WTC11 (cell line): ENCODE results near the gene SLC25A22. TPM values are rescaled to one million over a fixed set of nuclear protein-coding genes. Genes with fewer than 3 reads are reported as not detected.

Experiments used
- ELF4 ChIP-seq: sonication (generic); formaldehyde crosslinking; IDR thresholded peaks from 2 replicates; pipeline ENCODE4 v1.8.1; 2022; ENCODE audit warnings: low read depth, mild to moderate bottlenecking, moderate library complexity, missing genetic modification reagents
- ESRRA ChIP-seq: sonication (generic); formaldehyde crosslinking; IDR thresholded peaks from 2 replicates; pipeline ENCODE4 v1.8.1; 2022; ENCODE audit warnings: mild to moderate bottlenecking, missing genetic modification reagents, borderline replicate concordance
- ETV6 ChIP-seq: sonication (generic); formaldehyde crosslinking; IDR thresholded peaks from 2 replicates; pipeline ENCODE4 v1.8.1; 2022; ENCODE audit warnings: mild to moderate bottlenecking, missing genetic modification reagents
- GTF2I ChIP-seq: fragments of 250-450 bp; sonication (Bioruptor Pico); conservative IDR thresholded peaks from 2 replicates; pipeline ENCODE4 v1.4.0; 2021; ENCODE audit warnings: mild to moderate bottlenecking
- IRF2 ChIP-seq: sonication (generic); formaldehyde crosslinking; IDR thresholded peaks from 2 replicates; pipeline ENCODE4 v1.8.0; 2022; ENCODE audit warnings: low read depth, missing genetic modification reagents, borderline replicate concordance
- JUN ChIP-seq: sonication (generic); formaldehyde crosslinking; IDR thresholded peaks from 2 replicates; pipeline ENCODE4 v1.8.0; 2023; ENCODE audit warnings: mild to moderate bottlenecking, missing genetic modification reagents
- NFATC4 ChIP-seq: fragments of 250-450 bp; sonication (Bioruptor Pico); IDR thresholded peaks from 2 replicates; pipeline ENCODE4 v1.9.0; 2021; ENCODE audit warnings: mild to moderate bottlenecking
- OVOL2 ChIP-seq: fragments of 250-450 bp; sonication (Bioruptor Pico); IDR thresholded peaks from 2 replicates; pipeline ENCODE4 v1.9.0; 2021; ENCODE audit warnings: mild to moderate bottlenecking, borderline replicate concordance
- RORB ChIP-seq: fragments of 250-450 bp; sonication (Bioruptor Pico); IDR thresholded peaks from 2 replicates; pipeline ENCODE4 v1.9.0; 2021; ENCODE audit warnings: mild to moderate bottlenecking
- TEAD4 ChIP-seq: sonication (generic); formaldehyde crosslinking; IDR thresholded peaks from 2 replicates; pipeline ENCODE4 v1.8.0; 2022; ENCODE audit warnings: mild to moderate bottlenecking, missing genetic modification reagents
- ZBTB21 ChIP-seq: sonication (generic); formaldehyde crosslinking; IDR thresholded peaks from 2 replicates; pipeline ENCODE4 v1.8.1; 2023; ENCODE audit warnings: mild to moderate bottlenecking, missing genetic modification reagents, borderline replicate concordance
- ZNF138 ChIP-seq: sonication (generic); formaldehyde crosslinking; conservative IDR thresholded peaks from 2 replicates; pipeline ENCODE4 v1.8.1; 2022; ENCODE audit warnings: mild to moderate bottlenecking, moderate library complexity, missing genetic modification reagents
- ZNF232 ChIP-seq: sonication (generic); formaldehyde crosslinking; IDR thresholded peaks from 2 replicates; pipeline ENCODE4 v1.8.0; 2022; ENCODE audit warnings: mild to moderate bottlenecking, missing genetic modification reagents
- ZNF263 ChIP-seq: sonication (generic); formaldehyde crosslinking; IDR thresholded peaks from 2 replicates; pipeline ENCODE4 v1.8.1; 2022; ENCODE audit warnings: low read depth, mild to moderate bottlenecking, moderate library complexity, missing genetic modification reagents
- ZNF423 ChIP-seq: fragments of 250-450 bp; sonication (Bioruptor Pico); IDR thresholded peaks from 2 replicates; pipeline ENCODE4 v2.1.2; 2022; ENCODE audit warnings: mild to moderate bottlenecking, moderate library complexity
- ZNF671 ChIP-seq: fragments of 250-450 bp; sonication (Bioruptor Pico); IDR thresholded peaks from 2 replicates; pipeline ENCODE4 v1.8.0; 2021; ENCODE audit warnings: mild to moderate bottlenecking
- total RNA-seq: library from RNA; stranded (reverse); gene quantifications from 3 replicates; pipeline ENCODE4 v1.2.3, GENCODE V29; 2021
- TF ChIP-seq, protein P1 (sequence below): sonication (generic); formaldehyde crosslinking; IDR thresholded peaks from 2 replicates; pipeline ENCODE4 v1.8.1; 2023; ENCODE audit warnings: mild to moderate bottlenecking, moderate library complexity, missing genetic modification reagents
- TF ChIP-seq, protein P2 (sequence below): sonication (generic); formaldehyde crosslinking; conservative IDR thresholded peaks from 2 replicates; pipeline ENCODE4 v1.8.1; 2023; ENCODE audit warnings: mild to moderate bottlenecking, low read depth, missing genetic modification reagents, moderate library complexity
- TF ChIP-seq, protein P3 (sequence below): fragments of 250-450 bp; sonication (Bioruptor Pico); IDR thresholded peaks from 2 replicates; pipeline ENCODE4 v1.8.0; 2021; ENCODE audit warnings: mild to moderate bottlenecking
- TF ChIP-seq, protein P4 (sequence below): sonication (generic); formaldehyde crosslinking; IDR thresholded peaks from 2 replicates; pipeline ENCODE4 v1.8.1; 2023; ENCODE audit warnings: mild to moderate bottlenecking, missing genetic modification reagents
- TF ChIP-seq, protein P5 (sequence below): fragments of 250-450 bp; sonication (Bioruptor Pico); IDR thresholded peaks from 2 replicates; pipeline ENCODE4 v1.9.0; 2021; ENCODE audit warnings: moderate library complexity, mild to moderate bottlenecking, inconsistent platforms, borderline replicate concordance
- TF ChIP-seq, protein P6 (sequence below): sonication (generic); formaldehyde crosslinking; IDR thresholded peaks from 2 replicates; pipeline ENCODE4 v1.8.0; 2022; ENCODE audit warnings: mild to moderate bottlenecking, missing genetic modification reagents
- TF ChIP-seq, protein P7 (sequence below): sonication (generic); formaldehyde crosslinking; IDR thresholded peaks from 2 replicates; pipeline ENCODE4 v1.8.1; 2022; ENCODE audit warnings: mild to moderate bottlenecking, missing genetic modification reagents, moderate library complexity, borderline replicate concordance
- TF ChIP-seq, protein P8 (sequence below): sonication (generic); formaldehyde crosslinking; conservative IDR thresholded peaks from 2 replicates; pipeline ENCODE4 v1.8.1; 2022; ENCODE audit warnings: mild to moderate bottlenecking, missing genetic modification reagents
- TF ChIP-seq, protein P9 (sequence below): sonication (generic); formaldehyde crosslinking; IDR thresholded peaks from 2 replicates; pipeline ENCODE4 v1.8.1; 2023; ENCODE audit warnings: mild to moderate bottlenecking, missing genetic modification reagents

The SLC25A22 gene
- total RNA-seq, 1 experiment from 2014 or later: 44.8 TPM

DNA sequence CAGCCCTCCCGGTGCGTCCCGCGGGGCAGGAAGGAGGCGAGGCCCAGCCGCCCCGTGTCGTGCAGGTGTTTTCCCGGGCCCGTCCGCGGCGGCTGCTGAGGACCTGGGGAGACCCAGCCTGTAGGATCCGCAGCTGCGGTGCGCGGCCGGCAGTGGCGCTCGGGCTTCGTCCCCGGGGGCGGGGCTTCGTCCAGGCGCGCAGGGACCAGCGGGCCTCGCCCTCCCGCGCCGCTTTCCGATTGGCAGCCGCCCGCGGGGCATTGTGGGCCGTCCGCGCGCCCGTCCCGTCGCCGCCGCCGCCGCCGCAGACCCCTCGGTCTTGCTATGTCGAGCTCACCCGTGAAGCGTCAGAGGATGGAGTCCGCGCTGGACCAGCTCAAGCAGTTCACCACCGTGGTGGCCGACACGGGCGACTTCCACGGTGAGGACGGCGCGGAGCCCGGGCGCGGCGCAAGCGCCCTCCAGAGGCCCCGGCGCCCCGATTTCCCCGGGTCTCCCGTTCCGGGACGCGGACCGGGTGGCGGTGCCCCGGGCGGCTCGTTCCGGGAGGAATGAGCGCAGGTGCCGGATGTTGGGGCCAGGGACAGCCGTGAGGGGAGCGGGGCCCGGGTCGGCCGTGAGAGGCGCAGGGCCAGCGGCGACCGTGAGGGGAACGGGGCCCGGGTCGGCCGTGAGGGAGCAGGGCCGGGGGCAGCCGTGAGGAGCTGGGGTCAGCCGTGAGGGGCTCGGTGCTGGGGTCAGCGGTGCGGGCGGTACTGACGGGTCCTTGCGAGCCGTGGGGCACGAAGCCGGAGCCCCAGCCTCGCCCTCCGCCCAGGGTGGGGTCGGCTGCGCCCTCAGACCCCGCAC, 50.7 kb downstream of the SLC25A22 start, which contains the start of gene TALDO1 (continued):
- TF ChIP-seq, protein P1, sequence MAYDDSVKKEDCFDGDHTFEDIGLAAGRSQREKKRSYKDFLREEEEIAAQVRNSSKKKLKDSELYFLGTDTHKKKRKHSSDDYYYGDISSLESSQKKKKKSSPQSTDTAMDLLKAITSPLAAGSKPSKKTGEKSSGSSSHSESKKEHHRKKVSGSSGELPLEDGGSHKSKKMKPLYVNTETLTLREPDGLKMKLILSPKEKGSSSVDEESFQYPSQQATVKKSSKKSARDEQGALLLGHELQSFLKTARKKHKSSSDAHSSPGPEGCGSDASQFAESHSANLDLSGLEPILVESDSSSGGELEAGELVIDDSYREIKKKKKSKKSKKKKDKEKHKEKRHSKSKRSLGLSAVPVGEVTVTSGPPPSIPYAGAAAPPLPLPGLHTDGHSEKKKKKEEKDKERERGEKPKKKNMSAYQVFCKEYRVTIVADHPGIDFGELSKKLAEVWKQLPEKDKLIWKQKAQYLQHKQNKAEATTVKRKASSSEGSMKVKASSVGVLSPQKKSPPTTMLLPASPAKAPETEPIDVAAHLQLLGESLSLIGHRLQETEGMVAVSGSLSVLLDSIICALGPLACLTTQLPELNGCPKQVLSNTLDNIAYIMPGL (CRISPR knock-in tag): peak; percentile 23; the same call in 1 of the 2 replicates
- TF ChIP-seq NFATC4 (no peak), ZBTB21 (0 out of 2 replicates have a peak, but pooled peaks have one; percentile 5), GTF2I (CRISPR knock-in tag) (no peak), ZNF232 (peak; percentile 70; the same call in 1 of the 2 replicates), ZNF263 (CRISPR knock-in tag) (no peak), RORB (CRISPR knock-in tag) (no peak), JUN (CRISPR knock-in tag) (no peak; the same call in 1 of the 2 replicates), TEAD4 (CRISPR knock-in tag) (peak; percentile 79), ZNF423 (CRISPR knock-in tag) (no peak), ESRRA (CRISPR knock-in tag) (no peak; the same call in 1 of the 2 replicates), ZNF138 (CRISPR knock-in tag) (no peak), OVOL2 (CRISPR knock-in tag) (no peak), ELF4 (CRISPR knock-in tag) (no peak), ETV6 (CRISPR knock-in tag) (peak; percentile 88), IRF2 (CRISPR knock-in tag) (no peak), ZNF671 (CRISPR knock-in tag) (no peak)
- TF ChIP-seq, protein P2, sequence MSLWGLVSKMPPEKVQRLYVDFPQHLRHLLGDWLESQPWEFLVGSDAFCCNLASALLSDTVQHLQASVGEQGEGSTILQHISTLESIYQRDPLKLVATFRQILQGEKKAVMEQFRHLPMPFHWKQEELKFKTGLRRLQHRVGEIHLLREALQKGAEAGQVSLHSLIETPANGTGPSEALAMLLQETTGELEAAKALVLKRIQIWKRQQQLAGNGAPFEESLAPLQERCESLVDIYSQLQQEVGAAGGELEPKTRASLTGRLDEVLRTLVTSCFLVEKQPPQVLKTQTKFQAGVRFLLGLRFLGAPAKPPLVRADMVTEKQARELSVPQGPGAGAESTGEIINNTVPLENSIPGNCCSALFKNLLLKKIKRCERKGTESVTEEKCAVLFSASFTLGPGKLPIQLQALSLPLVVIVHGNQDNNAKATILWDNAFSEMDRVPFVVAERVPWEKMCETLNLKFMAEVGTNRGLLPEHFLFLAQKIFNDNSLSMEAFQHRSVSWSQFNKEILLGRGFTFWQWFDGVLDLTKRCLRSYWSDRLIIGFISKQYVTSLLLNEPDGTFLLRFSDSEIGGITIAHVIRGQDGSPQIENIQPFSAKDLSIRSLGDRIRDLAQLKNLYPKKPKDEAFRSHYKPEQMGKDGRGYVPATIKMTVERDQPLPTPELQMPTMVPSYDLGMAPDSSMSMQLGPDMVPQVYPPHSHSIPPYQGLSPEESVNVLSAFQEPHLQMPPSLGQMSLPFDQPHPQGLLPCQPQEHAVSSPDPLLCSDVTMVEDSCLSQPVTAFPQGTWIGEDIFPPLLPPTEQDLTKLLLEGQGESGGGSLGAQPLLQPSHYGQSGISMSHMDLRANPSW: no peak
- TF ChIP-seq, protein P3, sequence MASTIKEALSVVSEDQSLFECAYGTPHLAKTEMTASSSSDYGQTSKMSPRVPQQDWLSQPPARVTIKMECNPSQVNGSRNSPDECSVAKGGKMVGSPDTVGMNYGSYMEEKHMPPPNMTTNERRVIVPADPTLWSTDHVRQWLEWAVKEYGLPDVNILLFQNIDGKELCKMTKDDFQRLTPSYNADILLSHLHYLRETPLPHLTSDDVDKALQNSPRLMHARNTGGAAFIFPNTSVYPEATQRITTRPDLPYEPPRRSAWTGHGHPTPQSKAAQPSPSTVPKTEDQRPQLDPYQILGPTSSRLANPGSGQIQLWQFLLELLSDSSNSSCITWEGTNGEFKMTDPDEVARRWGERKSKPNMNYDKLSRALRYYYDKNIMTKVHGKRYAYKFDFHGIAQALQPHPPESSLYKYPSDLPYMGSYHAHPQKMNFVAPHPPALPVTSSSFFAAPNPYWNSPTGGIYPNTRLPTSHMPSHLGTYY (CRISPR knock-in tag): no peak
- TF ChIP-seq, protein P4, sequence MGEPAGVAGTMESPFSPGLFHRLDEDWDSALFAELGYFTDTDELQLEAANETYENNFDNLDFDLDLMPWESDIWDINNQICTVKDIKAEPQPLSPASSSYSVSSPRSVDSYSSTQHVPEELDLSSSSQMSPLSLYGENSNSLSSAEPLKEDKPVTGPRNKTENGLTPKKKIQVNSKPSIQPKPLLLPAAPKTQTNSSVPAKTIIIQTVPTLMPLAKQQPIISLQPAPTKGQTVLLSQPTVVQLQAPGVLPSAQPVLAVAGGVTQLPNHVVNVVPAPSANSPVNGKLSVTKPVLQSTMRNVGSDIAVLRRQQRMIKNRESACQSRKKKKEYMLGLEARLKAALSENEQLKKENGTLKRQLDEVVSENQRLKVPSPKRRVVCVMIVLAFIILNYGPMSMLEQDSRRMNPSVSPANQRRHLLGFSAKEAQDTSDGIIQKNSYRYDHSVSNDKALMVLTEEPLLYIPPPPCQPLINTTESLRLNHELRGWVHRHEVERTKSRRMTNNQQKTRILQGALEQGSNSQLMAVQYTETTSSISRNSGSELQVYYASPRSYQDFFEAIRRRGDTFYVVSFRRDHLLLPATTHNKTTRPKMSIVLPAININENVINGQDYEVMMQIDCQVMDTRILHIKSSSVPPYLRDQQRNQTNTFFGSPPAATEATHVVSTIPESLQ (CRISPR knock-in tag): no peak
- TF ChIP-seq, protein P5, sequence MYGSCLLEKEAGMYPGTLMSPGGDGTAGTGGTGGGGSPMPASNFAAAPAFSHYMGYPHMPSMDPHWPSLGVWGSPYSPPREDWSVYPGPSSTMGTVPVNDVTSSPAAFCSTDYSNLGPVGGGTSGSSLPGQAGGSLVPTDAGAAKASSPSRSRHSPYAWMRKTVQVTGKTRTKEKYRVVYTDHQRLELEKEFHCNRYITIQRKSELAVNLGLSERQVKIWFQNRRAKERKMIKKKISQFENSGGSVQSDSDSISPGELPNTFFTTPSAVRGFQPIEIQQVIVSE: no peak
- TF ChIP-seq, protein P6, sequence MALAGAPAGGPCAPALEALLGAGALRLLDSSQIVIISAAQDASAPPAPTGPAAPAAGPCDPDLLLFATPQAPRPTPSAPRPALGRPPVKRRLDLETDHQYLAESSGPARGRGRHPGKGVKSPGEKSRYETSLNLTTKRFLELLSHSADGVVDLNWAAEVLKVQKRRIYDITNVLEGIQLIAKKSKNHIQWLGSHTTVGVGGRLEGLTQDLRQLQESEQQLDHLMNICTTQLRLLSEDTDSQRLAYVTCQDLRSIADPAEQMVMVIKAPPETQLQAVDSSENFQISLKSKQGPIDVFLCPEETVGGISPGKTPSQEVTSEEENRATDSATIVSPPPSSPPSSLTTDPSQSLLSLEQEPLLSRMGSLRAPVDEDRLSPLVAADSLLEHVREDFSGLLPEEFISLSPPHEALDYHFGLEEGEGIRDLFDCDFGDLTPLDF (CRISPR knock-in tag): no peak
- TF ChIP-seq, protein P7, sequence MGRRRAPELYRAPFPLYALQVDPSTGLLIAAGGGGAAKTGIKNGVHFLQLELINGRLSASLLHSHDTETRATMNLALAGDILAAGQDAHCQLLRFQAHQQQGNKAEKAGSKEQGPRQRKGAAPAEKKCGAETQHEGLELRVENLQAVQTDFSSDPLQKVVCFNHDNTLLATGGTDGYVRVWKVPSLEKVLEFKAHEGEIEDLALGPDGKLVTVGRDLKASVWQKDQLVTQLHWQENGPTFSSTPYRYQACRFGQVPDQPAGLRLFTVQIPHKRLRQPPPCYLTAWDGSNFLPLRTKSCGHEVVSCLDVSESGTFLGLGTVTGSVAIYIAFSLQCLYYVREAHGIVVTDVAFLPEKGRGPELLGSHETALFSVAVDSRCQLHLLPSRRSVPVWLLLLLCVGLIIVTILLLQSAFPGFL: no peak
- TF ChIP-seq, protein P8, sequence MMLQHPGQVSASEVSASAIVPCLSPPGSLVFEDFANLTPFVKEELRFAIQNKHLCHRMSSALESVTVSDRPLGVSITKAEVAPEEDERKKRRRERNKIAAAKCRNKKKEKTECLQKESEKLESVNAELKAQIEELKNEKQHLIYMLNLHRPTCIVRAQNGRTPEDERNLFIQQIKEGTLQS (CRISPR knock-in tag): no peak
- TF ChIP-seq, protein P9, sequence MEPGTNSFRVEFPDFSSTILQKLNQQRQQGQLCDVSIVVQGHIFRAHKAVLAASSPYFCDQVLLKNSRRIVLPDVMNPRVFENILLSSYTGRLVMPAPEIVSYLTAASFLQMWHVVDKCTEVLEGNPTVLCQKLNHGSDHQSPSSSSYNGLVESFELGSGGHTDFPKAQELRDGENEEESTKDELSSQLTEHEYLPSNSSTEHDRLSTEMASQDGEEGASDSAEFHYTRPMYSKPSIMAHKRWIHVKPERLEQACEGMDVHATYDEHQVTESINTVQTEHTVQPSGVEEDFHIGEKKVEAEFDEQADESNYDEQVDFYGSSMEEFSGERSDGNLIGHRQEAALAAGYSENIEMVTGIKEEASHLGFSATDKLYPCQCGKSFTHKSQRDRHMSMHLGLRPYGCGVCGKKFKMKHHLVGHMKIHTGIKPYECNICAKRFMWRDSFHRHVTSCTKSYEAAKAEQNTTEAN: peak; percentile 65; the same call in 1 of the 2 replicates
